ENCODE data around the gene ZNF181. TPM values are rescaled to one million over a fixed set of nuclear protein-coding genes. Genes with fewer than 3 reads are reported as not detected.

Gene ZNF181
- total RNA-seq, 1 experiment from 2014 or later, result 8.2 TPM

DNA sequence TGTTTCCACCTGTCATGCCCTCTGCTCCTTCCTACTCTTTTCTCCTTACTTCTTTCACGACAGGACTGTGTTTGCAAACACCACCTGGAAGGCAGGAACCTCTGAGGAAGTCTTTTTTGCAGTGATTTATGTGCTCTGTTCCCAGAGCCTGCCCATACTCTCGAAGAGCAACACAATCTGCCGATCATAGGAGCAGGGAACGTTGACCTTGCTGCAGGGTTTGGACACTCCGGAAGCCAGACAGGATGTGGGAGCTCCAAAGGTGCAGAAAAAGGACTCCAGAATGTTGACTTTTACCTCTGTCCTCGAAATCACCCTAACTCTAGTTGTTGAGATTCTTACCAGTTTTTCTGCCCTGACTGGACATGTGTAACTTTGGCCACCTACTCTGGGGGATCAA is 8.6 kb upstream of the ZNF181 start:
- H3K36me3 Mint-ChIP-seq (ENCODE audit: insufficient read depth in 1 of 3, low read depth in 3 of 3), result peaks cover 0 to 3% (median 0%) of the 10 kb centered on the region in 3 experiments; a peak in 1 of 7 replicates
- Histone ChIP-seq H3K4ac (ENCODE audit: low read depth, low read length) (no peak overlapping the region), H2AK5ac (ENCODE audit: insufficient read length, low read length) (no peak overlapping the region)

More for the DNA sequence above, 8.6 kb upstream of the ZNF181 start:
- H3K4me1 Mint-ChIP-seq, result 0 out of 4 replicates have a peak, but pooled peaks cover 0 to 5% of the 10 kb centered on the region in 2 experiments
- Histone ChIP-seq H3K23me2 (ENCODE audit: insufficient read length, low read depth, low read length, poor library complexity, severe bottlenecking) (no peaks in the 10 kb centered on the region), H3K9ac (ENCODE audit: extremely low read depth, insufficient read length, low read length) (no peak overlapping the region), H3K4me1 (ENCODE audit: insufficient read depth, low read length) (no peaks in the 10 kb centered on the region), H3K79me1 (ENCODE audit: insufficient read depth, low read depth, low read length, poor library complexity, severe bottlenecking) (no peaks in the 10 kb centered on the region), H3K56ac (ENCODE audit: insufficient read length, low read depth, low read length) (no peak overlapping the region), H3K79me2 (ENCODE audit: insufficient read depth, low read length) (no peaks in the 10 kb centered on the region), H3K23ac (ENCODE audit: insufficient read length, low read depth, low read length) (no peak overlapping the region), H2BK12ac (ENCODE audit: insufficient read length, low read depth, low read length) (no peak overlapping the region), H4K5ac (ENCODE audit: insufficient read length, low read depth, low read length) (no peak overlapping the region), H3K27me3 (ENCODE audit: insufficient read depth, low read length) (no peaks in the 10 kb centered on the region), H2BK20ac (ENCODE audit: low read depth, low read length, poor library complexity, severe bottlenecking) (no peak overlapping the region), H2BK120ac (ENCODE audit: low read depth, low read length, poor library complexity, severe bottlenecking) (no peak overlapping the region), H3K4me2 (ENCODE audit: insufficient read depth, insufficient read length, low read length) (no peak overlapping the region), H4K20me1 (ENCODE audit: control insufficient read depth, insufficient read depth, insufficient read length) (no peaks in the 10 kb centered on the region), H2BK5ac (ENCODE audit: insufficient read length, low read length) (no peak overlapping the region), H3T11ph (ENCODE audit: low read length) (no peak overlapping the region), H3K18ac (ENCODE audit: insufficient read length, low read depth, low read length) (no peak overlapping the region), H3K14ac (ENCODE audit: insufficient read depth, low read length) (no peak overlapping the region), H4K91ac (ENCODE audit: insufficient read length, low read depth, low read length) (no peak overlapping the region), H3K9me3 (ENCODE audit: control insufficient read depth, low read depth, low read length) (no peaks in the 10 kb centered on the region), H2AFZ (ENCODE audit: low read length) (no peak overlapping the region), H4K8ac (replicated peaks; ENCODE audit: insufficient read length, low read depth, low read length) (no peak overlapping the region), H3K27ac (ENCODE audit: insufficient read length, low read depth, low read length) (no peak overlapping the region), H2BK15ac (ENCODE audit: low read depth, low read length) (no peak overlapping the region)
- H3K27ac Mint-ChIP-seq, result no peak overlapping the region
- no CpG with 5 or more reads among the region's 6 CpGs for WGBS (ENCODE audit: extremely low coverage, insufficient read length, low lambda C conversion rate)
- H3K4me3 Mint-ChIP-seq, result no peak overlapping the region
- no peak for DNase-seq
- TF ChIP-seq, protein P1, sequence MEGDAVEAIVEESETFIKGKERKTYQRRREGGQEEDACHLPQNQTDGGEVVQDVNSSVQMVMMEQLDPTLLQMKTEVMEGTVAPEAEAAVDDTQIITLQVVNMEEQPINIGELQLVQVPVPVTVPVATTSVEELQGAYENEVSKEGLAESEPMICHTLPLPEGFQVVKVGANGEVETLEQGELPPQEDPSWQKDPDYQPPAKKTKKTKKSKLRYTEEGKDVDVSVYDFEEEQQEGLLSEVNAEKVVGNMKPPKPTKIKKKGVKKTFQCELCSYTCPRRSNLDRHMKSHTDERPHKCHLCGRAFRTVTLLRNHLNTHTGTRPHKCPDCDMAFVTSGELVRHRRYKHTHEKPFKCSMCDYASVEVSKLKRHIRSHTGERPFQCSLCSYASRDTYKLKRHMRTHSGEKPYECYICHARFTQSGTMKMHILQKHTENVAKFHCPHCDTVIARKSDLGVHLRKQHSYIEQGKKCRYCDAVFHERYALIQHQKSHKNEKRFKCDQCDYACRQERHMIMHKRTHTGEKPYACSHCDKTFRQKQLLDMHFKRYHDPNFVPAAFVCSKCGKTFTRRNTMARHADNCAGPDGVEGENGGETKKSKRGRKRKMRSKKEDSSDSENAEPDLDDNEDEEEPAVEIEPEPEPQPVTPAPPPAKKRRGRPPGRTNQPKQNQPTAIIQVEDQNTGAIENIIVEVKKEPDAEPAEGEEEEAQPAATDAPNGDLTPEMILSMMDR (conservative IDR thresholded peaks at IDR 0.05), result no peak
- peaks cover 34 to 81% of the 10 kb centered on the region in 2 experiments for H3K9me3 Mint-ChIP-seq
- peaks cover 46% of the 10 kb centered on the region for H3K27me3 Mint-ChIP-seq (ENCODE audit: low read depth)
